Endothelial cell (in vitro differentiated cells): ENCODE data around the gene KDM4B. TPM values are rescaled to one million over a fixed set of nuclear protein-coding genes. Genes with fewer than 3 reads are reported as not detected.
A peak's percentile ranks its signal among the peaks of the same experiment; 100 is the strongest.

Experiments used
- DNase-seq: peaks from one replicate; pipeline ENCODE4 v3.0.0; 2021; ENCODE audit warnings: low spot score
- H3K27ac Mint-ChIP-seq: one replicate; pipeline ENCODE4 v1.8.0; 2021; ENCODE audit warnings: mixed read lengths, inconsistent platforms; ENCODE audit not compliant: unreplicated experiment
- H3K27me3 Mint-ChIP-seq: one replicate; pipeline ENCODE4 v1.8.0; 2021; ENCODE audit warnings: mild to moderate bottlenecking, moderate library complexity, mixed read lengths, inconsistent platforms; ENCODE audit not compliant: unreplicated experiment
- H3K36me3 Mint-ChIP-seq: one replicate; pipeline ENCODE4 v1.8.0; 2021; ENCODE audit warnings: mild to moderate bottlenecking, low read depth, mixed read lengths, inconsistent platforms; ENCODE audit not compliant: unreplicated experiment
- H3K4me1 Mint-ChIP-seq: one replicate; pipeline ENCODE4 v1.8.0; 2021; ENCODE audit warnings: mild to moderate bottlenecking, mixed read lengths, inconsistent platforms; ENCODE audit not compliant: unreplicated experiment
- H3K4me3 Mint-ChIP-seq: one replicate; pipeline ENCODE4 v1.8.0; 2021; ENCODE audit warnings: mild to moderate bottlenecking, mixed read lengths, inconsistent platforms; ENCODE audit not compliant: unreplicated experiment
- H3K9me3 Mint-ChIP-seq: one replicate; pipeline ENCODE4 v1.8.0; 2021; ENCODE audit warnings: mixed read lengths, inconsistent platforms; ENCODE audit not compliant: unreplicated experiment
- CTCF ChIP-seq: fragments of 200-600 bp; sonication (generic); IDR thresholded peaks from one replicate; pipeline ENCODE4 v1.5.0; 2021; ENCODE audit warnings: antibody characterized with exemption; ENCODE audit not compliant: unreplicated experiment
- total RNA-seq: library from RNA; stranded (reverse); fragmentation: NEBNext Ultra II Directional; extraction: Animal tissue kit (Norgen Biotek cat#: 25700); gene quantifications from one replicate; pipeline ENCODE4 v1.2.1, GENCODE V29; 2021; ENCODE audit not compliant: unreplicated experiment

KDM4B gene
- total RNA-seq, 1 donor from 2014 or later: 42.4 TPM

GRCh38 chr19:5017235-5017634 lies 48.3 kb downstream of the KDM4B start:
- Mint-ChIP-seq H3K36me3 (peaks cover 4% of the 10 kb centered on the region), H3K27ac (no peak overlapping the region), H3K27me3 (peaks cover 7% of the 10 kb centered on the region), H3K4me1 (no peaks in the 10 kb centered on the region), H3K4me3 (no peak overlapping the region), H3K9me3 (no peaks in the 10 kb centered on the region)
- DNase-seq: no peak
- no peak for TF ChIP-seq CTCF

DNA sequence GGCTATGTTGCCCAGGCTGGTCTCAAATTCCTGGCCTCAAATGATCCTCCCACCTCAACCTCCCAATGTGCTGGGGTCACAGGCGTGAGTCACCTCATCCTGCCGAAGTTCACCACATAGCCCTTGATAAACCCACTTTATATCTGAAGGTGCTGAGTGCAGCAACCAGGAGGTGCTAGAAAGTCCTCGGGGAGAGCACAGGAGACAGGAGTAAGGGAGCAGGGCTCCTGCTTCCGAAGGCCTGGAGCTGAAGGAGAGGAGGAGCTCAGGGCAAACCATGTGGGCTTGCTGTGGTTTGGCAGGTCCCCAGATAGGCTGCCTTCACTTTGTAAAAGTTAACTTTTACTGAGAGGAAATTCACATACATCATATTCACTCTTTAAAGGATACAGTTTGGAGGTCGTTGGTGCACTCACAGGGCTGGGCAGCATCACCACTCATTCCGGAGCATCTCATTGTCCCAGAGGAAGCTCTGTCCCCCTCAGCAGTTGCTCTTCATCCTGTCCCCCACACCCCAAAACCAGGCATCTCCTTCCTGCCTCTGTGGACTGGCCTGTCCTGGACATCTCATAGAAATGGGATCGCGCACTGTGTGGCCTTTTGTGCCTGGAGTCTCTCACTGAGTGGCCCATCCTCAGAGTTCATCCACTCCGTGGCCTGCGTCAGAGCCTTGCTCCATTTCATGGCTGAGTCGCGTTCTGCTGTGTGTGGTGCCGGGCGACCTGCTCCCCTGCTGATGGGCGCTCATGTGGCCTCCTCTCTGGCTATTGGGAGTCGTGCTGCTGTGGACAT lies 49.5 kb downstream of the KDM4B start:
- no peak overlapping the region for H3K27ac Mint-ChIP-seq
- H3K27me3 Mint-ChIP-seq: peaks cover 9% of the 10 kb centered on the region
- no peak overlapping the region for H3K4me3 Mint-ChIP-seq
- H3K4me1 Mint-ChIP-seq: no peaks in the 10 kb centered on the region
- no peak for DNase-seq
- H3K9me3 Mint-ChIP-seq: no peaks in the 10 kb centered on the region
- no peak for TF ChIP-seq CTCF
- H3K36me3 Mint-ChIP-seq: peaks cover 7% of the 10 kb centered on the region

GRCh38 chr19:5020368-5020767 lies 51.5 kb downstream of the KDM4B start:
- no peaks in the 10 kb centered on the region for H3K9me3 Mint-ChIP-seq
- peaks cover 7% of the 10 kb centered on the region for H3K27me3 Mint-ChIP-seq

DNA sequence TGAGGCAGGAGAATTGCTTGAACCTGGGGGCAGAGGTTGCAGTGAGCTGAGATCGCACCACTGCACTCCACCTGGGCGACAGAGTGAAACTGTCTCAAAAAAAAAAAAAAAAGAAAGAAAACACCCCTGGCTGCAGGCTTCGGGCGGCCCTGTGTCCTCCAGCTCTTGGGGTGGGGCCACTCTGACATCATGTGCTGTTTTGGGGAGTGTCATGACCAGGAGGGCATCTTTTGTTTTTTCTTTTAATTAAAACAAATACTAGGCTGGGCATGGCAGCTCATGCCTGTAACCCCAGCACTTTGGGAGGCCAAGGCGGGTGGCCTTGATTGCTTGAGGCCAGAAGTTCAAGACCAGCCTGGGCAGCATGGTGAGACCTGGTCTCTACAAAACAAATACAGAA lies 52.1 kb downstream of the KDM4B start:
- Mint-ChIP-seq H3K4me3 (no peak overlapping the region), H3K27me3 (peaks cover 8% of the 10 kb centered on the region), H3K27ac (no peak overlapping the region), H3K4me1 (no peaks in the 10 kb centered on the region), H3K36me3 (peaks cover 3% of the 10 kb centered on the region), H3K9me3 (no peaks in the 10 kb centered on the region)
- no peak for DNase-seq
- TF ChIP-seq CTCF: no peak

More at GRCh38 chr19:5020368-5020767, 51.5 kb downstream of the KDM4B start:
- H3K36me3 Mint-ChIP-seq: peaks cover 7% of the 10 kb centered on the region
- no peak overlapping the region for H3K4me3 Mint-ChIP-seq
- no peak overlapping the region for H3K27ac Mint-ChIP-seq
- TF ChIP-seq CTCF: no peak
- H3K4me1 Mint-ChIP-seq: no peaks in the 10 kb centered on the region
- no peak for DNase-seq

GRCh38 chr19:5022066-5022860 lies 53.4 kb downstream of the KDM4B start:
- no peaks in the 10 kb centered on the region for H3K9me3 Mint-ChIP-seq
- DNase-seq: no peak
- H3K27ac Mint-ChIP-seq: no peak overlapping the region
- H3K36me3 Mint-ChIP-seq: peaks cover 3% of the 10 kb centered on the region
- no peak for TF ChIP-seq CTCF
- H3K4me1 Mint-ChIP-seq: no peaks in the 10 kb centered on the region
- H3K4me3 Mint-ChIP-seq: peak overlapping the region; percentile 68
- peaks cover 11% of the 10 kb centered on the region for H3K27me3 Mint-ChIP-seq
